IPS DF 19.7 (cell line): ENCODE data around the gene UST.
A peak's percentile ranks its signal among the peaks of the same experiment; 100 is the strongest.
"Not testable (repeated sequence)": the region's sequence is repeated elsewhere in the genome, so short reads cannot be mapped to it uniquely, and the experiment has no call there.

Source experiments
- DNase-seq: peaks from one replicate; pipeline ENCODE4 v3.0.0-alpha.2; 2013; ENCODE audit warnings: low read depth, low spot score

The UST gene

GRCh38 chr6:148947621-148948444, 201.0 kb downstream of the UST start:
- DNase-seq: peak; percentile 65

DNA sequence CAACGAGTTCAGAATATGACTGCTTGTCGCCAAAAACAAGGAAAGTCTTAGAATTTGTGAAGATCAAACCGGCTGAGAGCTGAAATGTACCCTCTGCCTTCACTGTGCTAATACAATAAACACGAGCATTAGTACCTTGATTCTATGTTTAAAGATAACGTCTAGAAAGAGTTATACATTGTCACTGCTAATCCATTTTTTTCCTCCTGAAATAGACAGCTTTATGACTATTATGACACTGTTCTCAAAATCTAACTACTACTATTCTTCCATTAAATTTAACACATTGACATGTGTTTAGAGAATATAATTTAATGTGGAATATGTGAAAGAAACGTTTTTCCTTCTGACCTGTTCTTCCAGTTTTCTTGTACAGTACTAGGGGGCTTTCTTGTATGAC, 204.8 kb downstream of the UST start:
- no peak for DNase-seq

- no peak for DNase-seq
These were observed 205.6 kb downstream of the UST start for GRCh38 chr6:148952147-148953035.

DNA sequence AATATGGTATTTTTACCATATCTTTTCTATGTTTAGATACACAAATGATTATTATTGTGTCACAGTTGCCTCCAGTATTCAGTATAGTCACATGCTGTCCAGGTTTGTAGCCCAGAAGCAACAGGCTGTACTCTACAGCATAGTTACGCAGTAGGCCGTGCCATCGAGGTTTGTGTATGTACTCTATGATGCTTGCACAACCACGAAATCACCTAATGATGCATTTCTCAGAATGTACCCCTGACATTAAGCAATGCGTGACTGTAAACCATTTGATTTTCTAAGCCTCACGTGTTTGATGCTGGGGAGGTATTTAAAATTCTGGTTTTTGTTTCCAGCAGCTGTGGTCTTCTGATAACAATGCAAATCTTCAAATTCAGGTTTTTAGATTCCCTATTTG, 207.6 kb downstream of the UST start:
- no peak for DNase-seq

DNA sequence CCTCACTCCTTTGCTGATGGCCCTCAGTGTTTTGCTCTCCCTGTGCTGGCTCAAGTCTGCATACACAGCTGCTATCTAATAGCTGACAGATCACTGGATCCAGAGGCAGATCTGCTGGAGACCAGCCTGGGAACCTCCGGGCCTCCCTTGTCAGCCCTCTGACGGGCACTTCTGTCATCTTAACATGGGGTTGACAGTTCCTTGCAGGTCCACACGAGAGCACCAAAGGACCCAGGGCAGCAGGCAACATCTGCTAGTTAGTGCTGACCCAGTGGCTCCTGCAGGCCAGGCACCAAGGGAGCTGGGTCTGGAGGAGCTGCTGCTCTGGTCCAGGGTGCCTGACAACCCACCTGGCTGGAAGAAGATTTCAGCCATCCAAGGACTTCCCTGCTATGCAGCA, 208.1 kb downstream of the UST start:
- no peak for DNase-seq

- no peak for DNase-seq
These were observed 208.6 kb downstream of the UST start for GRCh38 chr6:148955441-148955840.

DNA sequence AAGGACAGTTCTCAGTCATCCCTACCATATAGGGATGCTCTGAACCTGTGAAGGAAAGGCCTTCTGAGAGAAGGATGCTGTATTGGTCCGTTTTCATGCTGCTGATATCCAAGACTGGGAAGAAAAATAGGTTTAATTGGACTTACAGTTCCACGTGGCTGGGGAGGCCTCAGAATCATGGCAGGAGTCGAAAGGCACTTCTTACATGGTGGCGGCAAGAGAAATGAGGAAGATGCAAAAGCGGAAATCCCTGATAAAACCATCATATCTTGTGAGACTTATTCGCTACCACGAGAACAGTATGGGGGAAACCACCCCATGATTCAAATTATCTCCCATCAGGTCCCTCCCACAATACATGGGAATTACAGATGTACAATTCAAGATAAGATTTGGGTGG, 209.3 kb downstream of the UST start:
- DNase-seq: not testable (repeated sequence)

GRCh38 chr6:148957752-148958151, 210.9 kb downstream of the UST start:
- DNase-seq: no peak

DNA sequence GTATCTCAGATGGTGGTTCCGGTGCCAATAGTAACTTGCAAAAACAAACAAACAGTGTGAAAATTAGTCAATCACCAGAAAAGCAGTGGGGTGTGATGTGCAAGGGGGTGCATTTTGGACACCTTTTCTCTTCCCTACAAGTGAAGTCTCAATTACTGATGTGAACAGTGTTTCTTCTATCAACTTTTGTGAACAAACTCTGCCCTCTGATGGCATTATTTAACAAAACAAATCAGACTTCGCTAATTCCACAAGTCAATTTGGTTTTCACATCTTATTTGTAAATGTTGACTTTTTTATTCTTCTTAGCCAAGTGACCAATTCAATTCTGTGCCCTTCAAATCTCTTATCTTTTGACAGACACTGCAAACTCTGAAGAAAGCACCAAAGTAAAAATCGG, 212.2 kb downstream of the UST start:
- no peak for DNase-seq

DNA sequence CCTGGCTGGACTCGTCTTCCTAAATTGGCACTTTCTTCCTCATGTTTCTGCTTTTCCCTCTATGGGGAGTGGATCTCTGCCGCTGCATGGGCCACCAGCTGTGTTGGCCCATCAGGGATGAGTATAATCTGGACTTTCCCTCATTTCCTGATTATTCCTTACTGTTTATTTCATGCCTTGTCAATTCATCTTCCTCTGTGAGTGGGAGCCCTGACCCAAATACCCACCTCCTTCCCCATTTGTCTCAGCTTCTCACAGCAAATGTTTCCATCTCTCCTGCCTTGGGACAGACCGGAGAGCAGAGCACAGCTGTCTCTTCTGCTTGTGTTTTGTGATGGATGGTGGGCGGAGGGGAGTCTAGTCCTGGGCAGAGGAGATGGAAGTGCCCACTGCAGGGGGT, 212.7 kb downstream of the UST start:
- no peak for DNase-seq

- DNase-seq: no peak
These were observed 216.2 kb downstream of the UST start for GRCh38 chr6:148962854-148963515.

DNA sequence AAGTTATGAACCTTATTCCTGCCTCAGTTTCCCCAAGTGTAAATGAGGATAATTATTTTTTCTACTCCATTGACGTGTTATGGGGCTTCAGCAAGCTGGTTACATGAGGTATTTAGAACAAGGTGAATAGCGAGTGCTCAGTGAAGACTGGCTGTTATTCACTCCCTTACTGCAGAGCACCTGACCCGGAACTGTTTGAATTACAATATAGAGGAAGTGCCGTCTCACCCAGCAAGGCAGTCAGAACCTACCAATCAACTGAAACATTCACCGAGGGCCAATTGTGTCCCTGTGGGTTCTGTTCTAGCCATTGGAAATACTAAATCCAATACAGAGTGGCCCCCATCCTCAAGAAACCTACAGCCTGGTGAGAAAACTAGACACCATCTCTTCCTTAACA, 216.9 kb downstream of the UST start:
- no peak for DNase-seq

DNA sequence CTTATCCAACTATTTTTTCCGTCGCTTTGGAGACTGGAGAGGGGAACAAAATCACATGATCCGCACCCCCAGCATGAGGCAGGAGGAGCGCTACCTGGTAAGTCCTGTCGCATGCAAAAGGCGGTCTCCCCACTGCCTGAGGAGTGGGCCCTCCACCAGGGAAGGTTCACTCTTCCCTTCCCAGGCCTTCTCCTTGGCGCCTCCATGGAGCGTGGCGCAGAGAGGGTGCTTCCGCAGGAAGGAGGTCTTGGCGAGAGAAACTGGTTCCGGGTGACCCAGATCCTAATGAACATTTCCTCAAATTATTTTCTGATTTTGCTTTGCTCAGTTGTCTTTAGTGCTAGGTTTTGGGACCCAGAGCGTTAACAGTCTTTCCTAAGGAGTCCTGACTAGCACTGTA, 217.6 kb downstream of the UST start:
- DNase-seq: no peak

- no peak for DNase-seq
These were observed 218.5 kb downstream of the UST start for GRCh38 chr6:148965287-148965686.

DNA sequence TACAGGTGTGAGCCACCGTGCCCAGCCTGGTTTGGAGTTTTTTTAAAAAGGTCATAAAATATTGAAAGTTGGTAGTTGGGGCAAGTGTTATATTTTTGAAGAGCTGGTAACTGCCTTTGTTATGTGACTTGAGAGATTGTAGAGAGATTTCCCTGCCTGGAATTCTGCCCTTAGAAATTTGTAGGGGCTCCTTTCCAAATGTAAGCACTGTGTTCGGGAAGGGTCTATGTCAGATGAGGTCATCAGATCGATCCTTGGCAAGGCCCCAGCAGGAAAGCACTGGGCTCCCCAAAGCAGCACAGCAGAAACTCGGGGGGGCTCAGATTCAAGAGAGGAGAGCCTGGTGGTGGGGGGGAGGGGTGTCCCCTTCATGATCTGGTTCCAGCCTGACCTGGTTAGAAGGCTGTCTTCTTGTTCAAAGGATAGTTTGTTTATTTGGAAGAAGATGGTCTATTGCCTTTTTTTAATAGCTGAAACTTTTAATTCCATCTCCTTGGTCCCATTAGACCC, 220.2 kb downstream of the UST start:
- no peak for DNase-seq

DNA sequence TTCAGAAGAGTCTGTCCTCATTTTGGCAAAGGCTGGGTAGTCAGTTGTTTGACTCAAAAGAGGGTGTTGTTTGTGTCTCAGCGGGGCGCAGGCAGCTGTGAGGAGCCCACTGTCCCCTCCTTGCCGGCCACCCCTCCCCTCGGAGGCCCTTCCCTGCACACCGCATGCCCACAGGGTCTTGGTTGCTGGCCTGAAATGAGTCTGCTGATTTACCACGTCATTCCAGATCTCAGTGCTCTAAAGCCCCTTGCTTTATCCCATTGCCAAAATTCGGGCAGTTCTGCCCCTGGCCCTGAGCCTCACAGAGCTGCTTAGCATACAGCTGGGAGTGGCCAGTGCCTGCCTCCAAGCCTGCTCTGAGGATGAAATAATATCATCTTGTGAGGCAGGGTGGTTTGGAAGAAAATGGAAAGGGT, 220.7 kb downstream of the UST start:
- no peak for DNase-seq

- no peak for DNase-seq
These were observed 222.2 kb downstream of the UST start for GRCh38 chr6:148968771-148969602.

DNA sequence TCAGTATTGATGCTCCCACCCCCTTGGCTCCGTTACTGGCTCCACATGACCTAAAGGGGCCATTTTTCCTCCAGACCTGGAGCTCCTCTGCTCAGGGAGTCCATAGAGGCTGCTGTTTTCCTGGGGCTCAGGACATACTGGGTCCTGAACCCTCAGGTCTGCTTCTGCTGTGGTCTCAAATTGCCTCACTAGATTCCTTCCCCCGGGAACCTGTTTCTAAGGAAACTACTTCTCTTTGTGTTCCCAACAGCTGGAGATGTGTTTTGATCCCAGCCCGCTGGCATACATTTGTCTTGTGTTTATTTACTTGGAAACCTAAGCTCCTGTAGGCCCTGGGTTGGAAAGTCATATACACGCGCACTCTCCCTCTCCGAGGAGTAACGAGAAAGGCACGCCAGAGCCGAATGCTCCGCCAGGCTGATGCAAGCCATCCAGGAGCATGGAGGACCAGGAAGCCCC, 222.8 kb downstream of the UST start:
- DNase-seq: no peak

GRCh38 chr6:148971031-148971927, 224.4 kb downstream of the UST start:
- DNase-seq: no peak

GRCh38 chr6:148972481-148972880, 225.7 kb downstream of the UST start:
- DNase-seq: peak; percentile 76
